ENCODE data around the gene ZNF516.

The ZNF516 gene

GRCh38 chr18:76489081-76489480 lies 6.0 kb downstream of the ZNF516 start:
- Histone ChIP-seq H3K27me3 (no peaks in the 10 kb centered on the region), H3K27ac (peak overlapping the region; percentile 33), H3K4me1 (ENCODE audit: control insufficient read depth in 1 of 2, insufficient read depth in 1 of 2, low read depth in 1 of 2, low read length in 1 of 2) (peaks cover 79 to 87% of the 10 kb centered on the region in 2 experiments), H3K4me3 (ENCODE audit: low read depth in 1 of 2, low read length in 1 of 2) (peak overlapping the region in 1 of 2 experiments; percentile 26), H3K36me3 (no peaks in the 10 kb centered on the region), H3K9me3 (no peaks in the 10 kb centered on the region)
- TF ChIP-seq CTCF (IDR thresholded peaks at IDR 0.05), result no peak

- Histone ChIP-seq H3K4me1 (ENCODE audit: control insufficient read depth in 1 of 2, insufficient read depth in 1 of 2, low read depth in 1 of 2, low read length in 1 of 2) (peaks cover 88 to 89% of the 10 kb centered on the region in 2 experiments), H3K36me3 (no peaks in the 10 kb centered on the region), H3K27me3 (no peaks in the 10 kb centered on the region), H3K4me3 (ENCODE audit: low read depth in 1 of 2, low read length in 1 of 2) (no peak overlapping the region), H3K9me3 (no peaks in the 10 kb centered on the region), H3K27ac (peak overlapping the region; percentile 91)
- TF ChIP-seq CTCF (IDR thresholded peaks at IDR 0.05), result no peak
Measured at GRCh38 chr18:76488190-76488589, 6.9 kb downstream of the ZNF516 start.

- TF ChIP-seq CTCF (IDR thresholded peaks at IDR 0.05), result no peak
- Histone ChIP-seq H3K36me3 (no peaks in the 10 kb centered on the region), H3K9me3 (no peaks in the 10 kb centered on the region), H3K4me1 (ENCODE audit: control insufficient read depth in 1 of 2, insufficient read depth in 1 of 2, low read depth in 1 of 2, low read length in 1 of 2) (peaks cover 92% of the 10 kb centered on the region in 2 experiments), H3K27ac (peak overlapping the region; percentile 91), H3K4me3 (ENCODE audit: low read depth in 1 of 2, low read length in 1 of 2) (no peak overlapping the region), H3K27me3 (no peaks in the 10 kb centered on the region)
Measured at GRCh38 chr18:76487782-76488181, 7.3 kb downstream of the ZNF516 start.

GRCh38 chr18:76487070-76487469 lies 8.0 kb downstream of the ZNF516 start:
- no peaks in the 10 kb centered on the region for H3K27me3 ChIP-seq
- H3K4me3 ChIP-seq (ENCODE audit: low read depth in 1 of 2, low read length in 1 of 2), result peak overlapping the region in 1 of 2 experiments; percentile 22
- no peaks in the 10 kb centered on the region for H3K9me3 ChIP-seq
- peak overlapping the region; percentile 91 for H3K27ac ChIP-seq
- peaks cover 5% of the 10 kb centered on the region for H3K36me3 ChIP-seq
- H3K4me1 ChIP-seq (ENCODE audit: control insufficient read depth in 1 of 2, insufficient read depth in 1 of 2, low read depth in 1 of 2, low read length in 1 of 2), result peaks cover 92% of the 10 kb centered on the region in 2 experiments
- no peak for TF ChIP-seq CTCF (IDR thresholded peaks at IDR 0.05)

- H3K4me1 ChIP-seq (ENCODE audit: control insufficient read depth in 1 of 2, insufficient read depth in 1 of 2, low read depth in 1 of 2, low read length in 1 of 2), result peaks cover 93 to 94% of the 10 kb centered on the region in 2 experiments
- peaks cover 7% of the 10 kb centered on the region for H3K36me3 ChIP-seq
- no peaks in the 10 kb centered on the region for H3K9me3 ChIP-seq
Measured at GRCh38 chr18:76486574-76486973, 8.5 kb downstream of the ZNF516 start.

More at GRCh38 chr18:76486574-76486973, 8.5 kb downstream of the ZNF516 start:
- Histone ChIP-seq H3K27me3 (no peaks in the 10 kb centered on the region), H3K27ac (peak overlapping the region; percentile 91), H3K4me3 (ENCODE audit: low read depth in 1 of 2, low read length in 1 of 2) (peak overlapping the region; percentile 22 to 25)
- TF ChIP-seq CTCF (IDR thresholded peaks at IDR 0.05), result no peak

Measured in neutrophil (primary cell).